Calu3 (cell line): ENCODE data around the gene CSF1. TPM values are rescaled to one million over a fixed set of nuclear protein-coding genes. Genes with fewer than 3 reads are reported as not detected.

ENCODE experiments used
- BruUV-seq: library from RNA; stranded (reverse); fragments of 400-500 nt; replicated peaks from 2 replicates; lab custom pipeline; 2021; lab: Mats Ljungman, UMichigan
- CTCF ChIA-PET: fragments of 300-600 bp; sonication (Branson Sonifier 250); formaldehyde crosslinking; loops from one replicate; lab custom pipeline; 2022; ENCODE audit warnings: antibody characterized with exemption; lab: Charles Lee
- DNase-seq: peaks from one replicate; pipeline ENCODE4 v3.0.0; 2022
- H3K27ac Mint-ChIP-seq: one replicate; pipeline ENCODE4 v1.8.0; 2022; ENCODE audit warnings: mixed read lengths; ENCODE audit not compliant: unreplicated experiment
- H3K27me3 Mint-ChIP-seq: one replicate; pipeline ENCODE4 v1.8.0; 2022; ENCODE audit warnings: mixed read lengths; ENCODE audit not compliant: unreplicated experiment
- H3K36me3 Mint-ChIP-seq: one replicate; pipeline ENCODE4 v1.8.0; 2022; ENCODE audit warnings: mild to moderate bottlenecking, moderate library complexity, mixed read lengths; ENCODE audit not compliant: insufficient read depth, unreplicated experiment
- H3K4me1 Mint-ChIP-seq: one replicate; pipeline ENCODE4 v1.8.0; 2022; ENCODE audit warnings: mild to moderate bottlenecking, low read depth, mixed read lengths; ENCODE audit not compliant: unreplicated experiment
- H3K4me3 Mint-ChIP-seq: one replicate; pipeline ENCODE4 v1.8.0; 2022; ENCODE audit warnings: mild to moderate bottlenecking, low read depth, moderate library complexity, mixed read lengths; ENCODE audit not compliant: unreplicated experiment
- H3K9me3 Mint-ChIP-seq: one replicate; pipeline ENCODE4 v1.8.0; 2022; ENCODE audit warnings: low read depth, mixed read lengths; ENCODE audit not compliant: unreplicated experiment
- intact Hi-C: fragments of 100-400 bp; cut with micrococcal nuclease; formaldehyde crosslinking; loops from one replicate; pipeline ENCODE4 v1.10.0; 2022; ENCODE audit not compliant: unreplicated experiment
- total RNA-seq: library from RNA; stranded (reverse); gene quantifications from 2 replicates; pipeline ENCODE4 v1.2.3, GENCODE V29; 2022
- TF ChIP-seq, protein P1 (sequence below): fragments of 200-600 bp; IDR thresholded peaks from one replicate; pipeline ENCODE4 v1.8.0; 2022; ENCODE audit warnings: antibody characterized with exemption; ENCODE audit not compliant: unreplicated experiment

The CSF1 gene
- total RNA-seq, 1 experiment from 2014 or later: 10.8 TPM

- Mint-ChIP-seq H3K27me3 (no peaks in the 10 kb centered on the region), H3K27ac (peak overlapping the region; percentile 13), H3K4me3 (no peak overlapping the region), H3K9me3 (peaks cover 5% of the 10 kb centered on the region), H3K36me3 (peaks cover 7% of the 10 kb centered on the region), H3K4me1 (peaks cover 28% of the 10 kb centered on the region)
- no TSS peak for BruUV-seq
- no peak for DNase-seq
- intact Hi-C loops: no loop called here
- CTCF ChIA-PET: no interaction called here
- TF ChIP-seq, protein P1, sequence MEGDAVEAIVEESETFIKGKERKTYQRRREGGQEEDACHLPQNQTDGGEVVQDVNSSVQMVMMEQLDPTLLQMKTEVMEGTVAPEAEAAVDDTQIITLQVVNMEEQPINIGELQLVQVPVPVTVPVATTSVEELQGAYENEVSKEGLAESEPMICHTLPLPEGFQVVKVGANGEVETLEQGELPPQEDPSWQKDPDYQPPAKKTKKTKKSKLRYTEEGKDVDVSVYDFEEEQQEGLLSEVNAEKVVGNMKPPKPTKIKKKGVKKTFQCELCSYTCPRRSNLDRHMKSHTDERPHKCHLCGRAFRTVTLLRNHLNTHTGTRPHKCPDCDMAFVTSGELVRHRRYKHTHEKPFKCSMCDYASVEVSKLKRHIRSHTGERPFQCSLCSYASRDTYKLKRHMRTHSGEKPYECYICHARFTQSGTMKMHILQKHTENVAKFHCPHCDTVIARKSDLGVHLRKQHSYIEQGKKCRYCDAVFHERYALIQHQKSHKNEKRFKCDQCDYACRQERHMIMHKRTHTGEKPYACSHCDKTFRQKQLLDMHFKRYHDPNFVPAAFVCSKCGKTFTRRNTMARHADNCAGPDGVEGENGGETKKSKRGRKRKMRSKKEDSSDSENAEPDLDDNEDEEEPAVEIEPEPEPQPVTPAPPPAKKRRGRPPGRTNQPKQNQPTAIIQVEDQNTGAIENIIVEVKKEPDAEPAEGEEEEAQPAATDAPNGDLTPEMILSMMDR: no peak
These were observed 66.6 kb downstream of the CSF1 start for GRCh38 chr1:109977225-109977624.

DNA sequence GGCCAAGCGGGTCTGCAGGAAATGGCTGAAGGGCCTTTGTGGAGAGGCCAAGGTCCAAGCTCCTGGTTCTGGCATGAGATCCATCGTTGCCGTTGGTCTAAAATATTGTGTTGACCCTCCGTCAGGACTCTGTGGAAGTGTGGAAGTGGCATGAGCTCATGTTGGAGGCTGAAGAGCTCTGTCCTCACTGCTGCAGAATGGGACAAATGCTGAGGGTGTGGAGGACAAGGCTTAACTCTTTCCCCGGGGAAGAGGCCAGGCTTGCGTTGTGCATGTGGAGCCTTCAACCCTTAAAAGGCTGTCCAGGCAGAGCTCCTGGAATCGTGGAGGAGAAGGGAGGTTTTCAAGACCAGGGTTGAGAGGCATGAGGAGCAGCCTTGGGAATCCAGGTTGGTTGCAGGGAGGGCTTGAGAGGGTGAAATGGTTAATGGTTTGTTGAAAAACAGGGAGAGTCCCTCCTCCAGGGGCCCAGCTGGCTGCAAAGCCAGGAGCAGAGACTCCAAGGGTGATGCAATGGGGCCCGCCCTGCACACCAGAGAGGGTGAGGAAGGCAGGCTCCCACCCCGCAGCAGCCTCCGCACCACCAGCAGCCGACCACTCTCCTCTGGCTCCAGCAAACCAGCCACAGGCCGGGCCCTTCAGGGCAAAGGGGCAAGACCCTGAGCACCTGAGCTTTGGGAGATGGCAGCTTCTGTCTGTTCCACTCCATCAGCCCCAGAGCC, 67.2 kb downstream of the CSF1 start:
- Mint-ChIP-seq H3K4me3 (no peak overlapping the region), H3K27me3 (no peaks in the 10 kb centered on the region), H3K4me1 (peaks cover 28% of the 10 kb centered on the region), H3K27ac (no peak overlapping the region), H3K9me3 (peaks cover 5% of the 10 kb centered on the region), H3K36me3 (peaks cover 7% of the 10 kb centered on the region)
- BruUV-seq: no TSS peak
- CTCF ChIA-PET: no interaction called here
- DNase-seq: no peak
- intact Hi-C loops: no loop called here
- TF ChIP-seq, protein P1: no peak

DNA sequence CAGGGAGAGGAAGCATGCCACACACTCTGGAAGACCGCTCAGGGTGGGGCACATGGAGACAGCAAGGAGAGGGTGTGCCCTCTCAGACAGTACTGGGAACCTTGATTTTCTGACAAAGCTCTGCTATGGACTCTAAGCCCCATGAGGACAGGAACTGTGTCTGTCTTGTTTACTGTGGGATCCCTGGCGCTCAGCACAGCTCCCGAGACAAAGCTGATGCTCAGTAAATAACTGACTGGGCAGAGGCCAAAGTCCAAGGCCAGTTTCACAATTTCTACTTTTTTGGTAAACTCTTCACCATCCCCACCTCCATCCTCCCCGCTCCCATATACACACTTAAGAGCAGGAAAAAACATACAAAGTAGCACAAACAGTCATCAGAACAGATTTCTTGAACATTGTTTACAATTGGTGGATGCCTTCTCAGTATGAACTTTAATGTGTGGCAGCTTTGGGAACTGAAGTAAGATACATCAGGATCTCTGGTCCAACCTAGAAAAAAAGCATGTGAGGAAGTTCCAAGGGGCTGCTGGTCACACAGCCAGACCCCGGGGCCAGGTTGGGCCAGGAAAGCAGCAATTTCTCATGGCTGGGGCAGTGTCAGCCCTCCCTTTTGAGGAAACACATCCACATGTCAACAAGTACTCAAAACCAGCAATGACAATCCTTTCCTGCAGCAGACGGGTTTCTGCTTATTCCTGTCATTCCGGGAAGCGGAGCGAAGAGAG, 68.3 kb downstream of the CSF1 start:
- TF ChIP-seq, protein P1: no peak
- no peaks in the 10 kb centered on the region for H3K27me3 Mint-ChIP-seq
- no peak for DNase-seq
- CTCF ChIA-PET: interaction anchor here (1.6 to 7.5 kb wide), 2 partner anchors 187 to 203 kb away, joined by 4 to 101 read pairs; no protein-coding TSS in a partner anchor
- H3K27ac Mint-ChIP-seq: no peak overlapping the region
- H3K4me1 Mint-ChIP-seq: peaks cover 28% of the 10 kb centered on the region
- H3K4me3 Mint-ChIP-seq: no peak overlapping the region
- intact Hi-C loops: no loop called here
- peaks cover 5% of the 10 kb centered on the region for H3K9me3 Mint-ChIP-seq
- no TSS peak for BruUV-seq
- H3K36me3 Mint-ChIP-seq: peaks cover 9% of the 10 kb centered on the region

DNA sequence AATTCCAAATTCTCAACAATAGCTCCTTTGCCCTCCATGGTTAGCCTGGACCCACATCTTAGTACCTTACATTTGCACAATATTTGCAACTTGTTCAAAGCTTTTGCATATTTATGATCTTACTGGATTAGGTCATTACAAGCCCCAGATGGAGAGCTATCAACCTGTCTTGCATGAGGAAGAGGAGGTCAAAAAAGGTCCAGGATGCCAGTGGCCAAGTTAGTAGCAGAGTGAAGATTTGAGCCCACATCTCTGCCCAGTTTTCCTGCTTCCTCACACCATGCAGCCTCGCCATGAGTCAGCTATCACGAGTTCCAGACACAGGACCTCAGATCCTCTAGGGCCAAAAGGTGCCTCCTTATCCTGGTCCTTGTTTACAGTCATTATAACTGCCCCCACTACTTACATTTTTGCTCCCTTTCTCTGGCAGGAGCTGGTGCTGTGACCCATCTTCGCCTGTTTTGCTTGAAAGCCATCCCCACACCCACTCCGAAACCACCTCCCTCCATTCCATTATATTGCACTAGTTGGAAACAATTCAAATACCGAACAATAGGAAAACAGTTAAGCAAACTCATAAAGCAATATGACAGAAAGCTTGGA, 68.9 kb downstream of the CSF1 start:
- peaks cover 5% of the 10 kb centered on the region for H3K9me3 Mint-ChIP-seq
- peaks cover 15% of the 10 kb centered on the region for H3K36me3 Mint-ChIP-seq
- no peak overlapping the region for H3K4me3 Mint-ChIP-seq
- no TSS peak for BruUV-seq
- H3K27ac Mint-ChIP-seq: peak overlapping the region; percentile 40
- H3K4me1 Mint-ChIP-seq: peaks cover 28% of the 10 kb centered on the region
- CTCF ChIA-PET: interaction anchor here (1.3 to 7.5 kb wide), 4 partner anchors 21 to 204 kb away, joined by 3 to 101 read pairs (median 4); no protein-coding TSS in a partner anchor
- TF ChIP-seq, protein P1: no peak
- intact Hi-C loops: loop anchor here (2.0 to 5.0 kb wide), 5 partner anchors 47 to 432 kb away; partner anchors contain the start of gene GNAI3
- H3K27me3 Mint-ChIP-seq: no peaks in the 10 kb centered on the region
- DNase-seq: no peak
